IPS DF 4.7 (cell line): ENCODE measurements around the gene ACAP2.
"Not testable (repeated sequence)": the region's sequence is repeated elsewhere in the genome, so short reads cannot be mapped to it uniquely, and the experiment has no call there.

ENCODE experiments used
- DNase-seq: peaks from one replicate; pipeline ENCODE4 v3.0.0-alpha.2; 2013; ENCODE audit warnings: low spot score; ENCODE audit errors: extremely low read depth

The ACAP2 gene

GRCh38 chr3:195388380-195388779, 54.4 kb downstream of the ACAP2 start:
- no peak for DNase-seq

- DNase-seq = no peak
Observed at GRCh38 chr3:195386739-195387138, 56.1 kb downstream of the ACAP2 start.

- DNase-seq = no peak
Observed at GRCh38 chr3:195385526-195385925, 57.3 kb downstream of the ACAP2 start.

GRCh38 chr3:195384952-195385351, 57.9 kb downstream of the ACAP2 start:
- DNase-seq = no peak

- DNase-seq = no peak
Observed at GRCh38 chr3:195372220-195372619, 70.6 kb downstream of the ACAP2 start.

GRCh38 chr3:195366200-195366925, 76.5 kb downstream of the ACAP2 start:
- no peak for DNase-seq

GRCh38 chr3:195365371-195365770, 77.4 kb downstream of the ACAP2 start:
- no peak for DNase-seq

GRCh38 chr3:195357797-195358196, 85.0 kb downstream of the ACAP2 start:
- not testable (repeated sequence) for DNase-seq

- DNase-seq = no peak
Observed at GRCh38 chr3:195356151-195357086, 86.4 kb downstream of the ACAP2 start.

- DNase-seq = not testable (repeated sequence)
Observed at GRCh38 chr3:195354009-195354408, 88.8 kb downstream of the ACAP2 start.

GRCh38 chr3:195352895-195353488, 89.8 kb downstream of the ACAP2 start:
- no peak for DNase-seq

GRCh38 chr3:195348426-195349115, 94.2 kb downstream of the ACAP2 start:
- DNase-seq = no peak

- DNase-seq = no peak
Observed at GRCh38 chr3:195337747-195338146, 105.1 kb downstream of the ACAP2 start.

- DNase-seq = no peak
Observed at GRCh38 chr3:195334967-195335366, 107.9 kb downstream of the ACAP2 start.

GRCh38 chr3:195319060-195319459, 123.8 kb downstream of the ACAP2 start:
- DNase-seq = no peak

GRCh38 chr3:195312714-195313113, 130.1 kb downstream of the ACAP2 start:
- DNase-seq = no peak

- no peak for DNase-seq
Observed at GRCh38 chr3:195307711-195308110, 135.1 kb downstream of the ACAP2 start.

GRCh38 chr3:195306369-195306768, 136.5 kb downstream of the ACAP2 start:
- DNase-seq = no peak

- no peak for DNase-seq
Observed at GRCh38 chr3:195302431-195302830, 140.4 kb downstream of the ACAP2 start.

- DNase-seq = no peak
Observed at GRCh38 chr3:195297446-195297845, 145.4 kb downstream of the ACAP2 start.

- no peak for DNase-seq
Observed at GRCh38 chr3:195296662-195297061, 146.2 kb downstream of the ACAP2 start.
